SK-N-SH (cell line): ENCODE measurements around the gene FARSB. TPM values are rescaled to one million over a fixed set of nuclear protein-coding genes. Genes with fewer than 3 reads are reported as not detected.

ENCODE experiments used
- CTCF ChIA-PET: fragments of 300-600, 350-600 bp; formaldehyde crosslinking; extraction: SDS; loops from one replicate; lab custom pipeline; 2021; lab: Yijun Ruan, JAX
- POLR2A ChIA-PET: fragments of 350-600 bp; sonication (Branson Sonifier 250); formaldehyde crosslinking; extraction: SDS; loops from one replicate; lab custom pipeline; 2020; ENCODE audit warnings: antibody characterized with exemption, inconsistent platforms; lab: Yijun Ruan, JAX
- DNase-seq: peaks from one replicate; pipeline ENCODE4 v3.0.0; 2012
- H2AFZ ChIP-seq: fragments of 200-600 bp; sonication (generic); 2 replicates; pipeline ENCODE4 v1.8.1; 2016; ENCODE audit warnings: antibody characterized with exemption, mild to moderate bottlenecking, low read depth
- H3F3A ChIP-seq: fragments of 200-600 bp; sonication (generic); replicated peaks from 2 replicates; pipeline ENCODE3; 2016; ENCODE audit warnings: antibody characterized with exemption, mild to moderate bottlenecking; ENCODE audit not compliant: insufficient read depth
- H3K27ac ChIP-seq, 2 experiments: fragments of 200-500 bp in 1 of 2; fragments of 200-600 bp in 1 of 2; sonication (Bioruptor generic) in 1 of 2; sonication (generic), shearing (Covaris generic) in 1 of 2; 2 replicates each; pipeline versions ENCODE4 v1.5.1 to v1.6.1; 2014 to 2016; ENCODE audit warnings: low read depth in 2 of 2, inconsistent platforms in 1 of 2, low read length in 1 of 2, mild to moderate bottlenecking in 1 of 2, mixed read lengths in 1 of 2
- H3K27me3 ChIP-seq: fragments of 200-600 bp; sonication (generic), shearing (Covaris generic); 2 replicates; pipeline ENCODE4 v1.6.1; 2016; ENCODE audit warnings: mixed run types; ENCODE audit not compliant: insufficient read depth
- H3K36me3 ChIP-seq, 2 experiments: fragments of 200-500 bp in 1 of 2; fragments of 200-600 bp in 1 of 2; sonication (Bioruptor generic) in 1 of 2; sonication (generic) in 1 of 2; replicated peaks in 1 of 2; 2 replicates each; pipeline versions ENCODE3 to v1.5.1; 2014 to 2016; ENCODE audit warnings: low read length in 1 of 2, mild to moderate bottlenecking in 1 of 2; ENCODE audit not compliant: insufficient read depth in 2 of 2, control insufficient read depth in 1 of 2
- H3K4me1 ChIP-seq, 2 experiments: fragments of 200-500 bp in 1 of 2; fragments of 200-600 bp in 1 of 2; sonication (Bioruptor generic) in 1 of 2; sonication (generic), shearing (Covaris generic) in 1 of 2; 2 replicates each; pipeline versions ENCODE4 v1.5.1 to v1.6.1; 2014 to 2016; ENCODE audit warnings: low read depth in 1 of 2, low read length in 1 of 2, mixed run types in 1 of 2; ENCODE audit not compliant: insufficient read depth in 2 of 2, control insufficient read depth in 1 of 2
- H3K4me2 ChIP-seq: fragments of 200-600 bp; sonication (generic), shearing (Covaris generic); 2 replicates; pipeline ENCODE4 v1.6.1; 2017; ENCODE audit warnings: mixed run types
- H3K4me3 ChIP-seq, 2 experiments: fragments of 200-500 bp in 1 of 2; fragments of 200-600 bp in 1 of 2; sonication (Bioruptor generic) in 1 of 2; sonication (generic), shearing (Covaris generic) in 1 of 2; 2 replicates each; pipeline versions ENCODE4 v1.5.1 to v1.8.1; 2014 to 2016; ENCODE audit warnings: low read depth in 2 of 2, inconsistent platforms in 1 of 2, low read length in 1 of 2, mild to moderate bottlenecking in 1 of 2, mixed read lengths in 1 of 2, moderate library complexity in 1 of 2
- H3K79me2 ChIP-seq: fragments of 200-600 bp; sonication (generic); 2 replicates; pipeline ENCODE4 v1.8.1; 2017; ENCODE audit warnings: mild to moderate bottlenecking; ENCODE audit not compliant: insufficient read depth
- H3K9ac ChIP-seq: fragments of 200-600 bp; sonication (generic); 2 replicates; pipeline ENCODE4 v1.6.1; 2017; ENCODE audit warnings: mixed run types
- H3K9me2 ChIP-seq: fragments of 200-600 bp; sonication (generic); 2 replicates; pipeline ENCODE4 v1.6.1; 2017; ENCODE audit warnings: mixed run types
- H3K9me3 ChIP-seq: fragments of 200-600 bp; sonication (generic); 2 replicates; pipeline ENCODE4 v1.6.1; 2017; ENCODE audit warnings: mixed run types, mild to moderate bottlenecking, moderate library complexity
- H4K20me1 ChIP-seq: fragments of 200-600 bp; sonication (generic); 2 replicates; pipeline ENCODE4 v1.6.1; 2017; ENCODE audit warnings: mild to moderate bottlenecking, mixed run types; ENCODE audit not compliant: insufficient read depth
- CHD2 ChIP-seq: fragments of 150-350 bp; IDR thresholded peaks from 2 replicates; pipeline ENCODE4 v1.6.1; 2018; ENCODE audit warnings: low read length; ENCODE audit not compliant: partially characterized antibody
- CTCF ChIP-seq: fragments of 200-600 bp; sonication (generic); IDR thresholded peaks from 2 replicates; pipeline ENCODE4 v1.6.1; 2017; ENCODE audit warnings: antibody characterized with exemption, mild to moderate bottlenecking, moderate library complexity
- ELF1 ChIP-seq: IDR thresholded peaks from 2 replicates; pipeline ENCODE4 v1.4.0; 2012
- EZH2phosphoT487 ChIP-seq: fragments of 200-600 bp; sonication (generic); IDR thresholded peaks from 2 replicates; pipeline ENCODE4 v1.6.1; 2017; ENCODE audit warnings: low read depth, mixed run types, mild to moderate bottlenecking, antibody characterized with exemption, moderate library complexity, borderline replicate concordance
- GABPA ChIP-seq: IDR thresholded peaks from 2 replicates; pipeline ENCODE4 v1.4.0; 2012; ENCODE audit warnings: low read depth, mild to moderate bottlenecking
- IRF3 ChIP-seq: fragments of 150-350 bp; IDR thresholded peaks from 2 replicates; pipeline ENCODE4 v1.6.1; 2016; ENCODE audit warnings: mild to moderate bottlenecking, low read depth, low read length
- NFIC ChIP-seq: IDR thresholded peaks from 2 replicates; pipeline ENCODE4 v1.4.0; 2012; ENCODE audit warnings: borderline replicate concordance
- RAD21 ChIP-seq: IDR thresholded peaks from 2 replicates; pipeline ENCODE4 v1.6.1; 2012; ENCODE audit warnings: mild to moderate bottlenecking, low read length
- REST ChIP-seq: IDR thresholded peaks from 2 replicates; pipeline ENCODE4 v1.6.1; 2012; ENCODE audit warnings: mild to moderate bottlenecking, low read depth, low read length, moderate library complexity
- SMC3 ChIP-seq: IDR thresholded peaks from 2 replicates; pipeline ENCODE4 v1.6.1; 2012; ENCODE audit warnings: low read depth, low read length, improper control_type of control experiment
- USF1 ChIP-seq: IDR thresholded peaks from 2 replicates; pipeline ENCODE4 v1.4.0; 2012; ENCODE audit warnings: low read depth, borderline replicate concordance
- WGBS: methylation state at CpG from one replicate; pipeline ENCODE4 v1.1.6; 2017; ENCODE audit warnings: low lambda C conversion rate; 5-methylcytosine and 5-hydroxymethylcytosine counted together
- polyA plus RNA-seq, 3 experiments: library from polyadenylated mRNA; depleted of rRNA; stranded (reverse); fragments of >200 nt; gene quantifications; 2 replicates each; pipeline ENCODE4 v1.2.3, GENCODE V29; 2012
- TF ChIP-seq, protein P1 (sequence below): IDR thresholded peaks from 2 replicates; pipeline ENCODE4 v1.4.0; 2012; ENCODE audit warnings: low read depth, borderline replicate concordance
- TF ChIP-seq, protein P2 (sequence below): IDR thresholded peaks from 2 replicates; pipeline ENCODE4 v1.4.0; 2012; ENCODE audit warnings: low read depth
- TF ChIP-seq, protein P3 (sequence below): IDR thresholded peaks from 2 replicates; pipeline ENCODE4; 2012

Gene FARSB
- polyA plus RNA-seq, 1 of the 3 experiments (the other 2 are of a cell fraction): 15.4 TPM

GRCh38 chr2:222526480-222527277 is 129.2 kb downstream of the FARSB start:
- DNase-seq: no peak
- 51% methylated on average over 7 of the region's 7 CpGs for WGBS
- no peak overlapping the region for H2AFZ ChIP-seq
- no peaks in the 10 kb centered on the region for H3K9me2 ChIP-seq
- TF ChIP-seq CHD2 (no peak), GABPA (no peak), ELF1 (no peak), CTCF (no peak), RAD21 (no peak), SMC3 (no peak)
- TF ChIP-seq, protein P1, sequence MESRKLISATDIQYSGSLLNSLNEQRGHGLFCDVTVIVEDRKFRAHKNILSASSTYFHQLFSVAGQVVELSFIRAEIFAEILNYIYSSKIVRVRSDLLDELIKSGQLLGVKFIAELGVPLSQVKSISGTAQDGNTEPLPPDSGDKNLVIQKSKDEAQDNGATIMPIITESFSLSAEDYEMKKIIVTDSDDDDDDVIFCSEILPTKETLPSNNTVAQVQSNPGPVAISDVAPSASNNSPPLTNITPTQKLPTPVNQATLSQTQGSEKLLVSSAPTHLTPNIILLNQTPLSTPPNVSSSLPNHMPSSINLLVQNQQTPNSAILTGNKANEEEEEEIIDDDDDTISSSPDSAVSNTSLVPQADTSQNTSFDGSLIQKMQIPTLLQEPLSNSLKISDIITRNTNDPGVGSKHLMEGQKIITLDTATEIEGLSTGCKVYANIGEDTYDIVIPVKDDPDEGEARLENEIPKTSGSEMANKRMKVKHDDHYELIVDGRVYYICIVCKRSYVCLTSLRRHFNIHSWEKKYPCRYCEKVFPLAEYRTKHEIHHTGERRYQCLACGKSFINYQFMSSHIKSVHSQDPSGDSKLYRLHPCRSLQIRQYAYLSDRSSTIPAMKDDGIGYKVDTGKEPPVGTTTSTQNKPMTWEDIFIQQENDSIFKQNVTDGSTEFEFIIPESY: no peak
- TF ChIP-seq, protein P2, sequence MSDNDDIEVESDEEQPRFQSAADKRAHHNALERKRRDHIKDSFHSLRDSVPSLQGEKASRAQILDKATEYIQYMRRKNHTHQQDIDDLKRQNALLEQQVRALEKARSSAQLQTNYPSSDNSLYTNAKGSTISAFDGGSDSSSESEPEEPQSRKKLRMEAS: no peak
- TF ChIP-seq, all 33 proteins: peak for 0
- CTCF ChIA-PET: interaction anchor here (1.3 kb wide), 1 partner anchor 207 kb away, joined by 3 read pairs; a partner anchor contains a TSS
- Histone ChIP-seq H3K9me3 (no peaks in the 10 kb centered on the region), H3K27me3 (no peaks in the 10 kb centered on the region), H3K4me2 (no peak overlapping the region), H4K20me1 (no peaks in the 10 kb centered on the region), H3K27ac (no peak overlapping the region), H3K9ac (no peak overlapping the region), H3K4me3 (no peak overlapping the region), H3K79me2 (no peaks in the 10 kb centered on the region), H3K36me3 (no peaks in the 10 kb centered on the region), H3F3A (no peaks in the 10 kb centered on the region), H3K4me1 (no peaks in the 10 kb centered on the region)
- POLR2A ChIA-PET: no interaction called here

- Histone ChIP-seq H4K20me1 (no peaks in the 10 kb centered on the region), H3K4me2 (no peak overlapping the region), H3K79me2 (no peaks in the 10 kb centered on the region), H3K27ac (no peak overlapping the region), H3K9me3 (no peaks in the 10 kb centered on the region), H3F3A (no peaks in the 10 kb centered on the region), H3K9me2 (no peaks in the 10 kb centered on the region), H3K27me3 (no peaks in the 10 kb centered on the region), H3K4me1 (no peaks in the 10 kb centered on the region), H2AFZ (no peak overlapping the region), H3K36me3 (no peaks in the 10 kb centered on the region), H3K4me3 (no peak overlapping the region), H3K9ac (no peak overlapping the region)
- ChIA-PET CTCF (no interaction called here), POLR2A (no interaction called here)
- 45% methylated on average over 5 of the region's 5 CpGs for WGBS
- DNase-seq: no peak
- TF ChIP-seq ELF1: no peak
- TF ChIP-seq NFIC: no peak
- TF ChIP-seq CHD2: no peak
- no peak for TF ChIP-seq SMC3
- TF ChIP-seq, protein P3, sequence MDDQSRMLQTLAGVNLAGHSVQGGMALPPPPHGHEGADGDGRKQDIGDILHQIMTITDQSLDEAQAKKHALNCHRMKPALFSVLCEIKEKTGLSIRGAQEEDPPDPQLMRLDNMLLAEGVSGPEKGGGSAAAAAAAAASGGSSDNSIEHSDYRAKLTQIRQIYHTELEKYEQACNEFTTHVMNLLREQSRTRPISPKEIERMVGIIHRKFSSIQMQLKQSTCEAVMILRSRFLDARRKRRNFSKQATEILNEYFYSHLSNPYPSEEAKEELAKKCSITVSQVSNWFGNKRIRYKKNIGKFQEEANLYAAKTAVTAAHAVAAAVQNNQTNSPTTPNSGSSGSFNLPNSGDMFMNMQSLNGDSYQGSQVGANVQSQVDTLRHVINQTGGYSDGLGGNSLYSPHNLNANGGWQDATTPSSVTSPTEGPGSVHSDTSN: no peak
- TF ChIP-seq IRF3: no peak
- no peak for TF ChIP-seq EZH2phosphoT487
- TF ChIP-seq REST: no peak
- TF ChIP-seq USF1: no peak
Measured at GRCh38 chr2:222525811-222526210, 130.1 kb downstream of the FARSB start.
